Mesenchymal stem cell (in vitro differentiated cells and primary cell): ENCODE results near the gene PLEKHG5. TPM values are rescaled to one million over a fixed set of nuclear protein-coding genes. Genes with fewer than 3 reads are reported as not detected.

Experiments
- small RNA-seq: library from polyadenylated mRNA; stranded (forward); fragments of <200 nt; extraction: miRNeasy Mini kit (QIAGEN cat#:217004); gene quantifications from one replicate; pipeline ENCODE3, GENCODE V24; 2013; ENCODE audit warnings: low read depth

Gene PLEKHG5

Small RNA genes within 50 kb of the gene (small RNA-seq; reads per million reads assigned to genes)
- not detected for gene MIR4252
- gene RNU6-731P: not detected
